Stimulated activated CD4-positive, alpha-beta T cell treated with anti-CD3 and anti-CD28 coated beads, Interleukin-4, amount 100 ng/mL, for 4 hours (primary cell): Measurements from ENCODE around the gene DCBLD1.

ENCODE experiments used
- DNase-seq, 2 experiments: peaks; one replicate each; pipeline ENCODE4 v3.0.0-alpha.2; 2020

Gene DCBLD1

DNA sequence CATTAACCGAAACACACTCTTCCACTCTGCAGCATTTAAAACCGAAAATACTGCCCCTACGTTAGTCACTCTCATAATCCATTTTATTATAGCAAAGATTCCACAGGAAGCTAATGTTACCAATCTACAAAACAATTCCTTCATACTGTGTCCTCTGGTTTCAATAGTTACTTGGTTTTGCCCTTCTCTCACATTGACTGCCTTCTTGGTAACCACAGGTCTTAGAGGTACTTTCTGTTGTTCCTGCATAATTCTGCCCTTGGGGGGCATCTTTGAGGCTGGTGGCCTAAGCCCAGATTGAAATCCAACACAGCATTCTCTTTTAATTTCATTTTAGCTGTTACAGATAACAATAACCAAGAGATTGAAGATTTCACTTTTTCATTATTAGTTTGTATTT, 9.8 kb upstream of the DCBLD1 start:
- DNase-seq = no peak

DNA sequence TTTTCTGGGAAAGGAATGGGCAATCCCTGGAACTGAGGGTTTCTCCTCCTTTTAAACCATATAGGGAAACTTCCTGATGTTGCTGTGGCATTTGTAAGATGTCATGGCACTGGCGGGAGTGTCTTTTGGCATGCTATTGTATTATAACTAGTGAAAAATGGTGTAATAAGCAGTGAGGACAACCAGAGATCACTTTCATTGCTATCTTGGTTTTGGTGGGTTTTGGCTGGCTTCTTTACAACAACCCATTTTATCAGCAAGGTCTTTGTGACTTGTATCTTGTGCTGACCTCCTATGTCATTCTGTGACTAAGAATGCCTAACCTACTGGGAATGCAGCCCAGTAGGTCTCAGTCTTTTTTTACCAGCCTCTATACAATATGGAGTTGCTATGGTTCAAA, 9.1 kb upstream of the DCBLD1 start:
- DNase-seq = no peak

DNA sequence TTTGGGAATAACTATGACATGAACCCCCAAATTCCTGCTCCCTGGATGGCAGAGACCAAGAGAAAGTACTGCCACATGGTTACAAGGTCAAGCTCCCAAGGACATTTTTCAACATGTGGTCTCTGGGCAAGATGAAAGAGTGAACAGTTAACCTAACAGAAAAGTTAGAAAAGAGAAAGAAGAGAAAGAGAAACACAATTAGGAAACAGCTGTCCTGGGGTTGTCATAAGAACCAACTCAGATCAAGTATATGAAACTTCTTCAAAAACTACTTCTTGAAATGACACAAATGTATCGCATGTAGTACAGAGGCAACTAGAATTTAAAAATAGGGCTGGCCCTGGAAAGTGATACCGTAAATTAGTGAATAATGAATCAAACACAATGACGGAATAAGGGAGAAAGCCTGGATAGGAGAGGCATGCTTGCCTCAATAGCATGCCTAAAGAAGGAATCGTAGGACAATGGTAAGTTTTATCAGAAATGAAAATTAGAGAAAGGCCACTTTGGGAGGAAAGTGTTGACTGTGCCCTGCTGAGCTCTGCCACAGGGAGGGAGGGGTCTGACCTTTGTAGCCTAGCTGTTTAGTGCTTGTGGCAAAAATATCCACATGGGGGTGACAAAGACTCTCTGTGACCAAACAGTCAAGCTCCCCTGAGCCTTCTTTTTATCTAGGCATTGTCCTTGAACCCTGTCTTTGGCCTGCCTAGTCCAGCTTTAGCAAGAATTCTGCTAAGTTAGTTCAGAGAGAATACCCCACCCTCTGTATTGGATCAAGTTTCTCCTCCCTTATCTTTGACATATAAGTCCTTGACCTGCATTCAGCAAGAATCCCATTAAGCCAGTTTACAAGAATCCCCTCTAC, 4.3 kb upstream of the DCBLD1 start:
- DNase-seq = no peak

DNA sequence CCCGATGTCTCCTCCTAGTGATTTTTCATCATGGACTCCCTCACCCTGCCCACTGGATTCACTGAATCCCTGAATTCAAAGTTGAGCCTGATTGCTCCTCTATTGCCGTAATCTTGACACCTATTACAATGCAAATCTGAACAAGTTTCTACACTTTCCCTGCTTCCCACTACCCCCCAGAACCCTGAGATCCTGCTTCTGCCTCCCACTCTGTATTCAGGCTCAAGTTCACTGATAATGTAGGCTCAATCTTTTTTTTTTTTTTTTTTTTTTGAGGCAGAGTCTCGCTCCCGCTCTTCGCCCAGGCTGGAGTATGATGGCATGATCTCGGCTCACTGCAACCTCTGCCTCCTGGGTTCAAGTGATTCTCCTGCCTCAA, 3.6 kb upstream of the DCBLD1 start:
- no peak for DNase-seq

DNA sequence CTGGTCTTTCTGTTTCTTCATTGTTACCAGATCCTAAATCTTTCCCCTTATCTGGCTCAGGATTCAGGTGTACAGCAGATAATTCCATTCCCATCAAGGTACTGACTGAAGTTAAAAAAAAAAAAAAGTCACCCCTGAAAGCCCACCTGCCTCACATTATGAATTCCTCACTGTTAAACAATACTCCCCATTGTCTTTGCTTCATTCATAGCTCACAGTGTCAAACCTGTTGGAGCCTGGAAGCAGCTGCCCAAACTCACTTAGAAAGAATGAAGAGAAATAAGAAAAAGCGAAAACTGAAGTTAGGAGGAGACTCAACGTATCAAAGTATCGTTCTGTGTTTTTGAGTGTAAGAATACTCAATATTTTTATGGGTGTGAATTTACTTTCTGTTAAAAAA, 1.8 kb upstream of the DCBLD1 start:
- DNase-seq = no peak

DNA sequence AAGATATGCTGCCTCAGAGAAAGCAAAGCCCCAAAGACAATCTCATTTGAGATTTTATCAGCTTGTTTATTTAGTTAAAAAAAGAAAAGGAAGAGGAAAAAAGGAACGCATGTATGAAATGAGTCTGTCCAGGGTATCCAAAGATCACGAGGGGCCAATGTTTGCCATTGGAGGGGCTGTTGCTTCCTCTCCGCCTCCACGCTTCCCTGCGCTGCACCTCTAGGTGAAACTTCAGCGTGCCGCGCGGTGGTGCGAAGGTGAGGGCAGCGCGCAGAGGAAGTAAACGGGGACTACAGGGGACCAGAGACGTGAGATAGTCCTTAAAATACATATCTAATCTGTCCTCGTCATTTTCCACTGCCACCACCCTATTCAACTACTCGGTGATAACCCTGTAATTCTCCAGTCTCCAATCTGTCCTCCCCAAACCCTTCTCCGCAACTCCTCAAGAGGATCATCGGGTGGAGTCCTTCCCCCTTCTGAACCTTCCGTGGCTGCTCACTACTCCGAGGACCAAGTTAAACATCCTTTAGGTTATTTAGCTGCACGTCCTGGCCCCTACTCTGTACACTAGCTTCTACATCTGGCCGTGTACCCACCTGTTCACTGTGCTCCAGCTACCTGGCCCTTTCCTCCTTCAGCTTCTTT, 1.1 kb upstream of the DCBLD1 start:
- DNase-seq = peak in 1 of 2 experiments; percentile 8

DNA sequence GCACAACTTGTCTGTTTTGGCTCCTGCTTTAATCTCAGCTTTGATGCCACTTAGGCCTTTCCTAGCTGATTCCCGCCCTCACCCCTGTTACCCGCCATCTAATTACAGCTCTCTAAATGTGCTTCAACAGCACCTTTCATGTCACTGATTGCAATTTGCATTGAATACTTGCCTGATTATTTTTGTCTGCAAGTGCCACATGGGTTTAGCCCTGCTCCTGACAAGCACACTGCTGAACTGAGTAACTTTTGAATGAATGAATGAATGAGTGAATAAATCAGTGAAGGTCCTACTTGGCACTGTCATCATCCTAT, 591 bp upstream of the DCBLD1 start:
- DNase-seq = no peak

DNA sequence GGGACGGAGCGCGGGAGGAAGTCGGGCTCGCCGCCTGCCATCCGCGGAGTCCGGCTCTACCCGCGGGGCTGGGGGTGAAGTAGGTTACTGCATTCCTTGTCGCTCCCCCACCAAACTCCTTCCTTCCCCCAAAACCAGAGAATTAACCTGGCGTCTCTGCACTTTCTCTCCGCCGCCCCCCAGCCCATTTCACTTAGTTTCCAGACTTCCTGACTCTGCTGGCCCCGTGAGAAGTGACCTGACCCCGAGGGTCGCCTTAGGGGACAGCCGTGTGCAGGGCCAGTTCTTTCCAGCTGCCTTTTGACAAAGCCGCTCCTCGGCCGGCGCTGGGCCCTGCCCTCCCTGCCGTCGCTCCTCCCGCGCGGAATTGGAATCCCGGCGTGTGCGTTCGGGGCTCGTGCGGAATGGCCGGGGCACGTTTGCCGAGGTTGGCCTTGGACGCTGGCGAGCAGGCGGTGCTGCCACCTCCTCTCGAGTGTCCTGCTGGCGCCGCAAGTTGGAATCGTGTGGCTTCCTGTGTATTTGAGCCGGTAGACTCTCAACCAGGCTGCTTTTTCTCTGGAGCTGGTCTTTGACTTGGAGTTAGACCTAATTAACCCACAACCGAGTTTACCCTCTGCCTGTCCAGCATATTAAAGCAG, 650 bp downstream of the DCBLD1 start:
- DNase-seq = peak in 1 of 2 experiments; percentile 19

DNA sequence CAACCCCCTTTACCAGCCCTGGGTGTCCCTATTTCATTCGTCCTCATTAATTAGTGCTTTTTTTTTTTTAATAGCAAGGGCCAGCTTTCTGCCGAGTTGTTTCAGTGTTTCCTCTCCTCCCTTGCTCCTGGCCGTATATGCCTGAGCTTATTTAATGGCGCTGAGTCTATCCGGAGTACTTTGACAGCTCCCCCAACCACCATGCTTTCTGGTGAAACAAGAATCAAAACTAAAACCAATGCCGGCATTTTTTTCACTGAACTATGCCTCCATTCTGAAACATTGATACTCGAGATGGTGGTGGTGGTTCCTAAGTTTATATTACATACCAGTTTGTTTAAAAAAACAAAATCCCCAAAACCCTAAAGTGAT, 1.2 kb downstream of the DCBLD1 start:
- DNase-seq = no peak

DNA sequence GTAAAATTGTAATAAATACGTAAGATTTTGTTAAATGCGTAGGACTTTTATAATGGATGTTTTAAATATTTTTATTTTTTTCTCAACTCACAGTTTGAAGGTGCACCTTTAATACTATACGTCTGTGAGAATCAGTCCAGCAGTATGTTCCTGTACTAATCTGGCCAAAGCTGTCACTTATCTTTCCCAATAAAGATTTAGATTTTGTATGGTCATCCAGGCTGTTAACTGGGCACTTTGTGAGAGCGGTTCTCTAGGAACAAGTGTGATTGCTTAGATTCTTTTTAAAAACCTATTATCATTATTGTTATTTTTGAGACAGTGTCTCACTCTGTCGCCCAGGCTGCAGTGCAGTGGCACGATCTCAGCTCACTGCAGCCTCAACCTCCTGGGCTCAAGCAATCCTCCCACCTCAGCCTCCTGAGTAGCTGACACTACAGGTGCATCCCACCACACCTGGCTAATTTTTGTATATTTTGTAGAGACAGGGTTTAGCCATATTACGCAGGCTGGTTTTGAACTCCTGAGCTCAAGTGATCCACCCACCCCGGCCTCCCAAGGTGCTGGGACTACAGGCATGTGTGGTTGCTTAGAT, 1.7 kb downstream of the DCBLD1 start:
- DNase-seq = no peak

DNA sequence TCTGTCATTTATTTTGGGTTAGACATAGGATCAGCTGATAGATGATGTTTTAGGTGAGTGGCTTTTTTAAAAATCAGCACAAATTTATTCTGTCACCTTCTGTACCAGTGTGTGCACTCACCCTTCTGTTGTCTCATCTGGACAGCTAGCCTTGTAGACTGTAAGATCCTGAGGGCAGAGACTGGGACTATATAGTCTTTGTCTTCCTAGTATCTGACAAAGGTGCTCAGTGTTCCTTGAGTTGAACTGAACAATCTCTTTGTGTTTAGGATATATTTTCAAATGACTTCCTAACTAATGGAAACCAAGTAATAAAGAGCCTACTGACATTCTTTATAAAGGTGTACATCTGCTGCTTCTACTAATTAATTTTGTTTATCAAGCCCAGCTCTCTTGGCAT, 3.0 kb downstream of the DCBLD1 start:
- no peak for DNase-seq

DNA sequence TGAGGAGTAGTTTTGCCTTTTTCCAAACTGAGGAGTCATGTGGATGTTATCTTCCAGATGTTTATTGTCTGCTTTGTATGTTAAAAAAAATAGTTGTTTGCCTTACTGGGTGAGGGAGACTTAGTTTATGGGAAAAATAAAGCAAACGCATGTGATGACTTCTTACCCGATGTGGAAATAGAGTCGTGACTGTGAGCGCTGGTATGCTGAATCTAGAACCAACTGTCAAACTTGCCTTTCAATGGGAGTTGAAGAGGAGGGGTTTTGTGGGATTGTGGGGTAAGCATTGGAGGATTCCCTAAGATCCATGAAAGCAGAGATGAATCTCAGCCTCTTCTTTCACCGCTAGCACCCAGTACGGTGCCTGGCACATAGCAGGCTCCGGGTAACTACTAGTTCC, 5.3 kb downstream of the DCBLD1 start:
- no peak for DNase-seq

DNA sequence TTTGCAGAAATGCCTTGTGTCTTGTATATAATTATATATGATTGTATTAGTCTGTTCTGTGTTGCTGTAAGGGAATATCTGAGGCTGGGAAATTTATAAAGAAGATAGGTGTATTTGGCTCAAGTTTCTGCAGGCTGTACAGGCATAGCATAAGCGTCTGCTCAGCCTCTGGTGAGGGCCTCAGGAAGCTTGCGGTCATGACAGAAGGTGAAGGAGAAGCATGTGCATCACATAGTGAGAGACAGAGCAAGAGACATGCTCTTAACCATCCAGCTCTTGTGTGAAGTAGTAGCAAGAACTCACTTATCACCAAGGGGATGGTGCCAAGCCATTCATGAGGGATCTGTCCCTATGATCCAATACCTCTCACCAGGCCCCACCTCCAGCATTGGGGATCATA, 6.5 kb downstream of the DCBLD1 start:
- DNase-seq = no peak

DNA sequence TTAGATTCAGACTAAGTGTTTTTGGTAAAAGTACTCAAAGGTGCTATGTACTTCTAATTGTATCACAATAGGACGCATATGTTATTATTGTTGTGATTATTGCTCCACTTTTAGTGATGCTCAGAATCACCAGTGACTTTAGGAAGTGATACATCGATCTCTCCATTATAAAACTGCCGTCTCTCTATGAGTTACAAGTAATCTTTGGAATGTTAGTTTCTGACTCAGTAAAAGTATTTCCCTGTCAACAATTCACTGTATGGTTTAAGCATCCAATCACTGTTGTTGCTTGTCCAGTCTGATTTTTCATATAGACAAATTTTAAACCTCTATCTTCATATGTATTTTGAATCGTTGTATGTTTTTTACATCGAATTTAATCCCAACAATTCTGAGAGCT, 9.4 kb downstream of the DCBLD1 start:
- no peak for DNase-seq

DNA sequence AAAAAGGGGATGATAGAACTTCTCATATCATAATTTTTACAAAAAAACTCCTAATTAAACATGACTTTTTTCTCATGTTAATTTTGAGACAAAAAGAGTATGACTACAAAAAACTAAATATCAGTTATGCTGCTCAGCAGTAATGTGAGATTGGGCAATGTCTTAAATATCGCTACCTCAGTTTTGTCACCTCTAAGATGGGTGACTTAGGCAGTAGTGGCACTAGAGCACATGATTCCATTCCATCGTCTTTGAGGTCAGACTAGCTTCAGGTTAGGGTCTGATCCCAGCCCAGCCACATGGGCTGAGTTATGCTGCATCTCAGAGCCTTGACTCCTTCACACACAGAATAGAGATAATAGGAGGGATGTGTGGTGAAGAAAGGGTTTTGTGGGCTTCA, 11.0 kb downstream of the DCBLD1 start:
- DNase-seq = no peak

DNA sequence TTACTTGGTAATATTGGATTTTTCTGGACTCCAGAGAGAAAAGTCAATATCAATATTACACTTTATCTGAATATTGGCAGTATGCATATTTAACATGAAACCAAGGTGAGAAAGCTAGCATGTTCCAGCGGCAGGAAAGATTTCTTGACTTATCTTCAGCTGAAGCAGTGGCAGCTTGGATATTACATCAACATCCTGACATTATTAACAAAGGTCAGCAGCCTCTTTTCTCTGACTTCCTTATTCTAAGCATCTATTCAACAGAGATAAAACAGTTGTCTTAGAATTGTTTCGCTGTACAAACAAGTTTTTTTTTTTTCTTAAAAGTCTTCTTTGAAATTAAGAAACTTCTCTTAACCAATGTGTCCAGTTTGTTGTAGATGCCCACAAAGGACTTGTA, 11.8 kb downstream of the DCBLD1 start:
- no peak for DNase-seq

DNA sequence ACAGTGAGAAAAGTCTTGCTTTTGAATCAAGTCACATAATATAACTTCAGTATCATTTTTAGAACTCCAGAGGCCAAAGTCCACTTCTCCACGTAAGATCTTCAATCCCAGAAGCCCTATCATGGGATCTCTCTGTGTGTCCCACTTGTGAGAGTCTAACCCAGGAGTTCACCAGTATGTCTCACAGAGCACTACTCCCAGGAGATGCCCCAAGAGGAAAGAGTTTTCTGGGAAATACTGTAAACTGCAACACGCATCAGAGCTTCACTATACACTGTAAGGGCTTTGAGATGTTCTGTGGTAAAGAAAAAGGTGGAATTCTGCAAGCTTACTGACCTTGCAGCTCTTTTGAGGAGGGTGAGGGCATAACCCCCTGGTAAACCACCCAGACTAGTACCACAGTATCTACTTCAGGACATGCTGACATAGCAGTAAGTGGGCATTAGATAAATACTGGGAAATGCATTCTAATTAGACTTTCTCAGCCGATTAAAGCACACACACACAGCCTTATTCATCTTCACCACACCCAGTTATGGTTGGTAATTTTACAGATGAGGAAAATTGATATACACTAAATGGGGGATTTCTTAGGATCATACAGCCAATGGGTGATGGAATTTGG, 12.3 kb downstream of the DCBLD1 start:
- DNase-seq = no peak

DNA sequence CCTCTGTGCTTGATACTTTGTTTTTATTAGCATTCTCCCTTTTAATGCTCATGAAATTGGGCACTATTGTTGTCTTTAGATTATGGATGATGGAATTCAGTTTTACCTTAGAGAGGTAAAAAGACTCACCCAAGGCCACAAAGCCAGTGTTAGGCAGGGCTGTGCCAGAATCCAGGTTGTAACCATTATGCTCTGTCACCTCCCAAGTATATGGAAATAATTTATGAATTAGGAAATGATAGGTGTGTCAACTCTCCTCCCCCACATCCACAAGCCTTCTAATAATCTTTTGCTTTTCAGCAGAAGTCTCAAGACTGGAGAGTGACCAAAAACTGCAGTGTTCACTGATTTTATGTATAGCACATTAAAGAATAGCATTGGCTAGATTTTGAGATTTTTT, 13.0 kb downstream of the DCBLD1 start:
- no peak for DNase-seq

DNA sequence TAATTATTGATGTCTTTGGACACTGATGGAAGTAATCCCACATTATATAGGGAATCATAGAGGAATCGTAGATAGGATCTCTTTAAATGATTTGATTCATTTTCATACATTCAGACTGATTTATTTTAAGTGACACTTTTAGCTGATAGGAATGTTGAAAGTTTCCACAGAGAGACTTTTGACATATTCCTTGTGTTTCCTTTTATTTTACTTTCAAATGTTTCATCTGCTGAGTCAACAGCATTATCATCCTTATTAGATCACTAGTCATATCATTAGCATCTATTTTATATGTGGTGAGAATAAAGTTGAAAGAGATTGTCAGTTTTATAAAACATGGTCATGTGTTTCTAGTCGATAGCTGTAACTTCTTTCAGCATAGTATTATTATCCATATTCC, 13.4 kb downstream of the DCBLD1 start:
- no peak for DNase-seq

DNA sequence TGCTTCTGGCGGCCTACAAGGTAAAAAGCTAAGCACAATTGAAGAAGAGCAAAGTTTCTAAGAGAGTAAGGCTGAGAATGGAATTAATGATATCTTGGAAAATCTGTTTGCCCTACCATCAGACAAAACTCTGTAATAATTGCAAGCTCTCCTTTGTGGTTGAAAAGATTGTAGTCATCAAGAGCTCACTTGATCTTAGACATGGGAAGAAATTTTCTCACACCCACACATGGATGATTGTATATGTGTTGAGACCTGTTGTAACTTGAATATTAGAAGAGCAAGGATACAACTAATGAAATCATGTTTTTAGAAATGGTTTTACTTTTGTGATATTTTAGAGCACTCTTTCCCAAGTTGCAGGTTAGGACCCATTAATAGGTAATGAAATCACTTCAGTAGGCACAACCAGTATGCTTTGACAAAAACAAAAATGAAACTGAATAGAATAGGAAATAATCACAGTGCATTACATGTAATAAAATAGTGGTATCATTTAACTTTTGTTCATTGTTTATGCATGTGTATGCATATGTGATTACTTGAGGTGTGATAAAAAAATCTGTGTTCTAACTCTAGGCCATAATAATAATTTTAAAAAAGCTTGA, 14.0 kb downstream of the DCBLD1 start:
- no peak for DNase-seq

DNA sequence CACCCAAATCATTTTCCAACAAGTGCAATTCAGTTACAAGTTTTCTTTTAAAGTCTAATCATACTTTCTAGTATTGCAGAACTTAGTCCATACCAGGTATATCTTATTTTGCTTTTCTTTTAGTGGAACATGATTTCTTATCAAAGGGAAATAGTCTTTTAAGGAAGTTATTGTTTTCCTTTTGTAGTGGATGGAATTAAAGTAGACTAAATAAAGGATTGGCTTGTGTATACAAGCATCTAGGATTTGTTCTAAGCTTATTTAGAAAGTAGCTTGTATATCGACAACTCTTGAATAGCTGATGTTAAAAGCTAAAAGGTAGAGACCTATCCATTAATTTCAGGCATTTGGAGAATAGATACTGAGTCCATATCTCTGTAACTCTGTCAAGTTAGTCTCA, 14.8 kb downstream of the DCBLD1 start:
- DNase-seq = no peak

DNA sequence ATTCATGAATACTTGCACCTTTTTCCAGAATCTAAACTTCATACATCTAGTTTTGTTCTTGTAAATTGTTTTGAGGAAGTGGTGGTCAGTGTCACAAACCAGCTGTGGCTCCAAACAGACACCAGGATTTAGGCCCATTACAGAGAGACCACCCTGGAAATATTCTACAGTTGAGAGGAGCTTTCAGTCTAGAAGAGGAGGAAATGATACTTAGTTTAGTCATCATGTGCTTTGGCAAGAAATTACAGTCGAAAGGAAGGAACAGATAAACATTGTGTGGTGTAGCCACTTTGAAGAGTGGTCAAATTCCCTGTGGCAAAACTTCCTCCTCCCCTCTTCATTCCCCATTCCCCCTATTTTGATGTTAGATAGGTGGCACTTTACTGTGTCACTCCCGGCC, 15.7 kb downstream of the DCBLD1 start:
- DNase-seq = no peak

DNA sequence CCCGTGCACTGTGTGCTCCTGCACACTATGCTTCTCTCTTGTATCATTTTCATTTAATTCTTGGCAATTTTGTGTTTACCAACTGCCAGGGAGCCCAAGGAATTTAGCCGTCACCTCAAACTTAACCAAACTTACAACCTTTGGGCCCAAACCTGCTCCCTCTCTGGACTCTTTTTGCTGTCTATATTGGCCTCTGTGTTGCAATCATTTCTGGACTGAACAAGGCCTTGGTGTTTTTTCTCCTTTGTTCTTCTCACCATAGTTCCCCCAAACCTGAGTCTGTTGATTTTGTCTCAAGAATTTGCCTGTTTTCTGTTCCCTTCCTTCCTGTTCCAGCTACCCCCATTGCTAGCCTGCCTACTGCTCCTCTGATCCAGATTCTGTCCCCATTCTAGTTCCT, 19.2 kb downstream of the DCBLD1 start:
- DNase-seq = no peak
